ENCODE measurements around the gene TMEM109. TPM values are rescaled to one million over a fixed set of nuclear protein-coding genes. Genes with fewer than 3 reads are reported as not detected.

Gene TMEM109
- total and polyA plus RNA-seq, 2 of the 13 experiments (the other 11 are each of a cell fraction or from before 2014, with no cell fraction given) = 7.7 to 18.0 TPM

DNA sequence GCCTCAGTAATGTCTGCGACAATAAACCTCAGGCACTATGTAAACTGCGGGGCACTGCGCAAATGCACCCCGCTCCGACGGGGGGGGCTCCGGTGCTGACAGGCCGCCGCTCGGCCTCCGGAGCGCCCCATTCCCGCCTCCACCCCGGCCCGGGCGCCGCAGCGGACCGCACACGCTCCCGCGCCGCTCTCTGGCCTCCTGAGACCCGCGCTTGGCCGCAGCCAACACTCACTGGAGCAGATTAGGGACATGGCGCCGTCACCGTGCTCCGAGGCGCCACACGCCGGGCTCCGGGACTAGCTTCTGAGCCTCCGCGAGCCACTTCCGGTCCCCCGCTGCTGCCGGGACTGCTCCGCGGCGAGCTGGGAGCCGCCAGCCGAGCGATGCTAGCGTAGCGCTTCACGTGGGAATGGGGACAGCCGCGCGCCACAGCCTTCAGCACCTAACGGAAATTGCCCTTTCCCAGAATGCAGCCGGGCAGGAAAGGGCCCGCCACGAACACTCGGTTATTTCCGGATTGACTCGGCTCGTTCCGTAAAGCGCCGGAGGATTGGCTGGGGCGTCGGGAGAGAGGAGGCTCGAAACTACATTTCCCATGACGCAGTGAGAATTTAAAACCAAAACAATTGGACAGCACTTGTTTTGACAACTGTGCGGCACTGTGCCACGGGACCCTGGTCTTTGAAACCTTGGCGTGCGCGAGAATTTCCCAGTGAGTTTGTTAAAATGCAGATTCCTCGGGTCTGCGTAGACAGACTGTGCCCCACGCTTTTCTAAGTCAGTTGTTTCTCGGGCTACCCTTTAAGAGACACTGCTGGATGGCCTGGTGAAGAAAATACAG, 7.6 kb upstream of the TMEM109 start, which contains the start of gene PRPF19:
Gene PRPF19, minus strand, starts transcription at position 454 of the 841 bp plus-strand sequence. Its CDS starts 203 bp downstream, at position 251.
- BruUV-seq (replicated peaks) = no TSS peak
- peak; percentile 95 for ATAC-seq
- TF ChIP-seq ZNF761 (CRISPR knock-in tag; conservative IDR thresholded peaks at IDR 0.05) (peak; percentile 83; the same call in 1 of the 2 replicates), ZNF343 (CRISPR knock-in tag; IDR thresholded peaks at IDR 0.05) (peak; percentile 90; the same call in 1 of the 2 replicates), FUBP1 (CRISPR knock-in tag; IDR thresholded peaks at IDR 0.05; ENCODE audit: borderline replicate concordance) (peak; percentile 64; the same call in 1 of the 2 replicates), RERE (CRISPR knock-in tag; IDR thresholded peaks at IDR 0.05; ENCODE audit: low read depth) (peak; percentile 37; the same call in 1 of the 2 replicates), ZNF598 (CRISPR knock-in tag; IDR thresholded peaks at IDR 0.05; ENCODE audit: borderline replicate concordance) (peak; percentile 95; the same call in 1 of the 2 replicates), ZNF615 (CRISPR knock-in tag; IDR thresholded peaks at IDR 0.05; ENCODE audit: borderline replicate concordance) (no peak)
- TF ChIP-seq, protein P1, sequence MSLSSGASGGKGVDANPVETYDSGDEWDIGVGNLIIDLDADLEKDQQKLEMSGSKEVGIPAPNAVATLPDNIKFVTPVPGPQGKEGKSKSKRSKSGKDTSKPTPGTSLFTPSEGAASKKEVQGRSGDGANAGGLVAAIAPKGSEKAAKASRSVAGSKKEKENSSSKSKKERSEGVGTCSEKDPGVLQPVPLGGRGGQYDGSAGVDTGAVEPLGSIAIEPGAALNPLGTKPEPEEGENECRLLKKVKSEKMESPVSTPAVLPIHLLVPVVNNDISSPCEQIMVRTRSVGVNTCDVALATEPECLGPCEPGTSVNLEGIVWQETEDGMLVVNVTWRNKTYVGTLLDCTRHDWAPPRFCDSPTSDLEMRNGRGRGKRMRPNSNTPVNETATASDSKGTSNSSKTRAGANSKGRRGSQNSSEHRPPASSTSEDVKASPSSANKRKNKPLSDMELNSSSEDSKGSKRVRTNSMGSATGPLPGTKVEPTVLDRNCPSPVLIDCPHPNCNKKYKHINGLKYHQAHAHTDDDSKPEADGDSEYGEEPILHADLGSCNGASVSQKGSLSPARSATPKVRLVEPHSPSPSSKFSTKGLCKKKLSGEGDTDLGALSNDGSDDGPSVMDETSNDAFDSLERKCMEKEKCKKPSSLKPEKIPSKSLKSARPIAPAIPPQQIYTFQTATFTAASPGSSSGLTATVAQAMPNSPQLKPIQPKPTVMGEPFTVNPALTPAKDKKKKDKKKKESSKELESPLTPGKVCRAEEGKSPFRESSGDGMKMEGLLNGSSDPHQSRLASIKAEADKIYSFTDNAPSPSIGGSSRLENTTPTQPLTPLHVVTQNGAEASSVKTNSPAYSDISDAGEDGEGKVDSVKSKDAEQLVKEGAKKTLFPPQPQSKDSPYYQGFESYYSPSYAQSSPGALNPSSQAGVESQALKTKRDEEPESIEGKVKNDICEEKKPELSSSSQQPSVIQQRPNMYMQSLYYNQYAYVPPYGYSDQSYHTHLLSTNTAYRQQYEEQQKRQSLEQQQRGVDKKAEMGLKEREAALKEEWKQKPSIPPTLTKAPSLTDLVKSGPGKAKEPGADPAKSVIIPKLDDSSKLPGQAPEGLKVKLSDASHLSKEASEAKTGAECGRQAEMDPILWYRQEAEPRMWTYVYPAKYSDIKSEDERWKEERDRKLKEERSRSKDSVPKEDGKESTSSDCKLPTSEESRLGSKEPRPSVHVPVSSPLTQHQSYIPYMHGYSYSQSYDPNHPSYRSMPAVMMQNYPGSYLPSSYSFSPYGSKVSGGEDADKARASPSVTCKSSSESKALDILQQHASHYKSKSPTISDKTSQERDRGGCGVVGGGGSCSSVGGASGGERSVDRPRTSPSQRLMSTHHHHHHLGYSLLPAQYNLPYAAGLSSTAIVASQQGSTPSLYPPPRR (CRISPR knock-in tag; IDR thresholded peaks at IDR 0.05; ENCODE audit: borderline replicate concordance) = peak; percentile 18; the same call in 1 of the 2 replicates

More for the DNA sequence above, 7.6 kb upstream of the TMEM109 start, which contains the start of gene PRPF19:
- Histone ChIP-seq H3K27me3 (ENCODE audit: control insufficient read depth in 1 of 2, insufficient read depth in 2 of 2, low read length in 2 of 2) (no peaks in the 10 kb centered on the region), H3K9ac (ENCODE audit: insufficient read depth, low read depth, low read length) (peak within 1 kb of the TSS; percentile 95), H3K9me3 (ENCODE audit: low read length) (no peaks in the 10 kb centered on the region), H3K79me2 (ENCODE audit: insufficient read depth, low read length) (peaks cover 33% of the 10 kb centered on the region), H4K20me1 (ENCODE audit: insufficient read depth, low read length) (peaks cover 17% of the 10 kb centered on the region), H3K36me3 (replicated peaks in 1 of 2; ENCODE audit: control insufficient read depth in 1 of 2, insufficient read depth in 2 of 2, low read length in 2 of 2) (peaks cover 9 to 24% of the 10 kb centered on the region in 2 experiments; a peak in 4 of 5 replicates), H2AFZ (ENCODE audit: low read length) (peak within 1 kb of the TSS; percentile 95), H3K4me2 (ENCODE audit: low read depth, low read length) (peak within 1 kb of the TSS; percentile 89), H3K4me3 (replicated peaks in 1 of 3; ENCODE audit: insufficient read depth in 1 of 3, low read depth in 2 of 3, low read length in 3 of 3) (peak within 1 kb of the TSS; percentile 70 to 88 (median 83)), H3K27ac (ENCODE audit: extremely low read length, insufficient read depth, low read length) (peak within 1 kb of the TSS; percentile 94), H3K4me1 (ENCODE audit: insufficient read depth, low read length) (peaks cover 34% of the 10 kb centered on the region)
- in situ Hi-C loops (cut with HindIII; ENCODE audit: extremely low pct_ligation_motif_present, low pct_unique_long_range_greater_than_20kb) (no loop called here), intact Hi-C loops (cut with micrococcal nuclease; ENCODE audit: unreplicated experiment) (no loop called here)
- CTCF ChIA-PET (ENCODE audit: low intra/inter-chr PET ratio, low total read pairs) = no interaction called here
- peak; percentile 86 for FAIRE-seq
- POLR2A ChIA-PET = interaction anchor here (0.8 to 1.6 kb wide), 4 partner anchors 9 to 255 kb away, joined by 3 to 5 read pairs (median 3); partner anchors contain the start of genes PTGDR2 and VPS37C
- WGBS (ENCODE audit: low lambda C conversion rate) = 0% methylated on average over 25 of the region's 75 CpGs
- DNase-seq (ENCODE audit: low spot score) = peak; percentile 96
